Measurements from ENCODE around the gene MAGI2.
A peak's percentile ranks its signal among the peaks of the same experiment; 100 is the strongest.

The MAGI2 gene

GRCh38 chr7:78279032-78279431, 1174.4 kb downstream of the MAGI2 start:
- DNase-seq (ENCODE audit: extremely low read depth, low read depth), result peak; percentile 40
- H3K4me3 ChIP-seq (replicated peaks; ENCODE audit: low read depth, low read length), result no peak overlapping the region

DNA sequence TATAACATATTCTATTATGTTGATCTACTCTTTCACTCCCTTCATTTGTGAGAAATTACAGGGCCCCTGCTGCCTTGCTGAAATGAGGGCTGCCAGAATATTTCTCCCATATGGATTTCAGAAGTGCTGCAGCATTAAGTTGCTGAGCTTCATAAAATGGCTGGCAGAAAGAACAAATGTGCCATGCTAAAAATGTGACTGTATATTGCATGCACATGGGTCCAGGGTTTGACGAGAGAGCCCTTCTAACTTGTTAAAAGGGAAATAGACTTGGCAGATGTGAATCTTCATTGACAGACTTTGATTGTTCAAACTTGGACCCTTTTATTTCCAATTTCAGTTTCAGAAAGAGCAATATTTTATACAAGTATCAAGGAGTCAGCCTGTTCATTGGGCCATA, 1186.3 kb downstream of the MAGI2 start:
- DNase-seq (ENCODE audit: extremely low read depth, low read depth), result no peak
- no peak for TF ChIP-seq CTCF (IDR thresholded peaks at IDR 0.05; ENCODE audit: low read depth, low read length, missing control alignments)
- H3K4me3 ChIP-seq (replicated peaks; ENCODE audit: low read depth, low read length), result no peak overlapping the region

More at GRCh38 chr7:78279032-78279431, 1174.4 kb downstream of the MAGI2 start:
- no peak for TF ChIP-seq CTCF (IDR thresholded peaks at IDR 0.05; ENCODE audit: low read depth, low read length, missing control alignments)

DNA sequence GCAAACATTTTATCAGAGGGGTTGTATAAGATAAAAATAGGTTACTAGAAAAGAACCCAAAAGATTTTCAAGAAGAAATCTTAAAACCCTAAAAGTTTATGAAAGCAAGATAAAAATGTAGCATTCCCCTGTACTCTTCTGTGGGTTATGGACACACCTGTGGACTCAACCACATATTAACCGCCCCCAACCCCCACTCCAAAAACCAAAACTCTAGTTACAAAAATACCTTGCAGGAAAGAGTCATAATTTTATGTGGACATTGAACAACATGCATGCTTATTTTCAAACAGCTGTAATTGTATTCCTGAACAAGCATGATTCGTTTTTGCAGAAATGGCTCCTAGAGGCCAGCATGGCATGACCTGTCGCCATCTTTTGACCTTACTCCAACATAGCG, 1188.0 kb downstream of the MAGI2 start:
- DNase-seq (ENCODE audit: extremely low read depth, low read depth), result no peak
- H3K4me3 ChIP-seq (replicated peaks; ENCODE audit: low read depth, low read length), result no peak overlapping the region
- no peak for TF ChIP-seq CTCF (IDR thresholded peaks at IDR 0.05; ENCODE audit: low read depth, low read length, missing control alignments)

DNA sequence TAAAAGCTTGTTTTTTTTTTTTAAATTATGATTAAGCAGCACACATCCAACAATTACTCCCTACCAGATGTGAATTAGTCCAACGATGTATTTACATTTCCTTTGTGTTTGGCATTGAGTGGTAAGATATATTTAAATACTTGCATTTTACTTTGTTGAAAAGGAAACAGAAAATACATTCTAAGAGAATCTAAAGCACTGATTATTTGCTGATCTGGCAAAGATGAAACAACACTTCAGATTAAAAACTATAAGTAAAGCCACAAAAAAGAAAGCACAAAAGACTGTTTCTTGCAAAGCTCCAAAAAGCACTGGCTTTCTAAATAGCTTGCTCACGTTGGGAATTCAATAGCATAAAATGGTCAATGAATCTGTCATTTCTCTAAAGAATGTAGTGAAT, 1188.4 kb downstream of the MAGI2 start:
- H3K4me3 ChIP-seq (replicated peaks; ENCODE audit: low read depth, low read length), result no peak overlapping the region
- no peak for DNase-seq (ENCODE audit: extremely low read depth, low read depth)
- TF ChIP-seq CTCF (IDR thresholded peaks at IDR 0.05; ENCODE audit: low read depth, low read length, missing control alignments), result no peak

GRCh38 chr7:78264105-78264504, 1189.4 kb downstream of the MAGI2 start:
- no peak for DNase-seq (ENCODE audit: extremely low read depth, low read depth)
- no peak overlapping the region for H3K4me3 ChIP-seq (replicated peaks; ENCODE audit: low read depth, low read length)
- no peak for TF ChIP-seq CTCF (IDR thresholded peaks at IDR 0.05; ENCODE audit: low read depth, low read length, missing control alignments)

- no peak overlapping the region for H3K4me3 ChIP-seq (replicated peaks; ENCODE audit: low read depth, low read length)
- DNase-seq (ENCODE audit: extremely low read depth, low read depth), result no peak
- no peak for TF ChIP-seq CTCF (IDR thresholded peaks at IDR 0.05; ENCODE audit: low read depth, low read length, missing control alignments)
These were observed 1191.7 kb downstream of the MAGI2 start for GRCh38 chr7:78261739-78262138.

DNA sequence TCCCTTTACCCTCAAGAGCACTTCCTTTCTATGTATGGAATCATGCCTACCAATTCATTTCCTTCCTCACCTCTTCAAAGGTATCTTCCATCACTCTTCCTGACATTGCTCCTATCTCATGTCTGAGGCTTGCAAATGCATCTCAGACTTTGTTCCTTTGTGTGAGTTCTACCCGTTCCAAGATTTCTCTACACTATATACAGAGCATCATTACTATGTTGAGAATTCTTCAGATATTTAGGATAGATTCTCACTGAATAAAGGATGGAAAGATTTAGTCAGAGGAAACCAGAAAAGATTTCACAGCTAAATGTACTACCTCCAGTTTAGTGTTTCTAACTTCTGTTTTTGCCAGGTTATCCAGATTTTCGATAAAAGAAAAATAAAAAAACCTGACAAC, 1192.2 kb downstream of the MAGI2 start:
- no peak for DNase-seq (ENCODE audit: extremely low read depth, low read depth)
- no peak for TF ChIP-seq CTCF (IDR thresholded peaks at IDR 0.05; ENCODE audit: low read depth, low read length, missing control alignments)
- H3K4me3 ChIP-seq (replicated peaks; ENCODE audit: low read depth, low read length), result no peak overlapping the region

Data from HFF-Myc (cell line).